HepG2 (cell line): Measurements from ENCODE around the gene TLCD5. TPM values are rescaled to one million over a fixed set of nuclear protein-coding genes. Genes with fewer than 3 reads are reported as not detected.

Source experiments
- ATF7-NPFF ChIP-seq: sonication (generic); formaldehyde crosslinking; IDR thresholded peaks from 2 replicates; pipeline ENCODE4 v1.8.1; 2023; ENCODE audit warnings: mild to moderate bottlenecking, low read depth, missing genetic modification reagents, moderate library complexity
- BRD4 ChIP-seq: sonication (generic); formaldehyde crosslinking; IDR thresholded peaks from 2 replicates; pipeline ENCODE4 v1.4.0; 2020; ENCODE audit warnings: missing genetic modification reagents
- CCDC6 ChIP-seq: sonication (generic); formaldehyde crosslinking; IDR thresholded peaks from 2 replicates; pipeline ENCODE4 v1.8.1; 2022; ENCODE audit warnings: mild to moderate bottlenecking, missing genetic modification reagents, moderate library complexity
- ELF3 ChIP-seq: IDR thresholded peaks from 2 replicates; pipeline ENCODE4 v1.6.1; 2016; ENCODE audit warnings: missing genetic modification reagents, missing compliant biosample characterization
- ESRRA ChIP-seq: sonication (generic); formaldehyde crosslinking; IDR thresholded peaks from 2 replicates; pipeline ENCODE4 v1.5.1; 2020; ENCODE audit warnings: mild to moderate bottlenecking, low read depth, missing genetic modification reagents
- MAFK ChIP-seq, 2 experiments: IDR thresholded peaks in 1 of 2; conservative IDR thresholded peaks in 1 of 2; 2 replicates each; pipeline ENCODE4 v1.6.1; 2011; ENCODE audit warnings: improper control_type of control experiment in 2 of 2, low read length in 2 of 2
- POLR2G ChIP-seq: fragments of 200-400 bp; formaldehyde crosslinking; IDR thresholded peaks from 2 replicates; pipeline ENCODE4 v1.6.1; 2018; ENCODE audit warnings: mild to moderate bottlenecking, low read depth, low read length, moderate library complexity
- SALL2 ChIP-seq: sonication (generic); formaldehyde crosslinking; IDR thresholded peaks from 2 replicates; pipeline ENCODE4 v1.8.1; 2023; ENCODE audit warnings: mild to moderate bottlenecking, missing genetic modification reagents, inconsistent platforms
- TCF12 ChIP-seq, 2 experiments: fragments of 450-650 bp in 1 of 2; sonication (generic) in 1 of 2; formaldehyde crosslinking in 1 of 2; IDR thresholded peaks; 2 replicates each; pipeline versions ENCODE4 v1.6.1 to v1.8.0; 2017 to 2022; ENCODE audit warnings: antibody characterized with exemption in 1 of 2, mild to moderate bottlenecking in 1 of 2, missing genetic modification reagents in 1 of 2, moderate library complexity in 1 of 2
- UBTF ChIP-seq: sonication (generic); formaldehyde crosslinking; IDR thresholded peaks from 2 replicates; pipeline ENCODE4 v1.4.0; 2020; ENCODE audit warnings: mild to moderate bottlenecking, missing genetic modification reagents
- YY1 ChIP-seq: IDR thresholded peaks from 2 replicates; pipeline ENCODE4 v1.6.1; 2011; ENCODE audit warnings: low read length, low read depth, moderate library complexity, mild to moderate bottlenecking; ENCODE audit not compliant: insufficient read depth, insufficient replicate concordance
- ZNF274 ChIP-seq: sonication (generic); formaldehyde crosslinking; IDR thresholded peaks from 2 replicates; pipeline ENCODE4 v1.5.1; 2020; ENCODE audit warnings: mild to moderate bottlenecking, missing genetic modification reagents
- ZNF329 ChIP-seq: sonication (generic); formaldehyde crosslinking; IDR thresholded peaks from 2 replicates; pipeline ENCODE4 v1.9.0; 2021; ENCODE audit warnings: low read depth, mild to moderate bottlenecking, missing genetic modification reagents
- ZNF367 ChIP-seq: sonication (generic); formaldehyde crosslinking; IDR thresholded peaks from 2 replicates; pipeline ENCODE4 v1.4.0; 2020; ENCODE audit warnings: missing genetic modification reagents, borderline replicate concordance
- ZNF747 ChIP-seq: sonication (generic); formaldehyde crosslinking; IDR thresholded peaks from 2 replicates; pipeline ENCODE4 v1.8.1; 2023; ENCODE audit warnings: missing genetic modification reagents, mild to moderate bottlenecking, borderline replicate concordance
- ZNF749 ChIP-seq: sonication (generic); formaldehyde crosslinking; IDR thresholded peaks from 2 replicates; pipeline ENCODE4 v1.8.0; 2022; ENCODE audit warnings: mild to moderate bottlenecking, missing genetic modification reagents, moderate library complexity, borderline replicate concordance
- ZNF782 ChIP-seq: sonication (generic); formaldehyde crosslinking; IDR thresholded peaks from 2 replicates; pipeline ENCODE4 v1.4.0; 2020; ENCODE audit warnings: missing genetic modification reagents, mild to moderate bottlenecking, borderline replicate concordance
- ZNF883 ChIP-seq: sonication (generic); formaldehyde crosslinking; IDR thresholded peaks from 2 replicates; pipeline ENCODE4 v1.5.1; 2020; ENCODE audit warnings: mild to moderate bottlenecking, missing genetic modification reagents; ENCODE audit errors: not compliant biosample characterization
- polyA plus RNA-seq, 8 experiments: library from polyadenylated mRNA; depleted of rRNA in 3 of 8; stranded (reverse) in 7 of 8; unstranded in 1 of 8; fragments of >200 nt; fragmentation: Illumina TruSeq in 4 of 8; extraction: Trizol in 4 of 8; gene quantifications; 2 replicates each; pipeline versions ENCODE4 v1.2.1 to v1.2.3, GENCODE V29; 2011 to 2016; ENCODE audit warnings: low read depth in 4 of 8, missing spikeins in 1 of 8, mixed read lengths in 1 of 8; ENCODE audit not compliant: insufficient read depth in 1 of 8
- total RNA-seq, 5 experiments: library from RNA; depleted of rRNA; stranded (reverse); fragments of >200 nt; fragmentation: Illumina TruSeq; extraction: Trizol; gene quantifications; 2 replicates each; pipeline ENCODE4 v1.2.3, GENCODE V29; 2016; ENCODE audit warnings: low read depth in 1 of 5
- TF ChIP-seq, protein P1 (sequence below): sonication (generic); formaldehyde crosslinking; IDR thresholded peaks from 2 replicates; pipeline ENCODE4 v1.4.0; 2020; ENCODE audit warnings: missing genetic modification reagents
- TF ChIP-seq, protein P2 (sequence below): sonication (generic); formaldehyde crosslinking; IDR thresholded peaks from 2 replicates; pipeline ENCODE4 v1.5.0; 2020; ENCODE audit warnings: mild to moderate bottlenecking, missing genetic modification reagents

TLCD5 gene
- total and polyA plus RNA-seq, 2 of the 13 experiments (the other 11 are each of a cell fraction or from before 2014, with no cell fraction given): 6.1 to 7.6 TPM

- TF ChIP-seq CCDC6 (CRISPR knock-in tag) (peak; percentile 63; the same call in 1 of the 2 replicates), ZNF274 (no peak), ZNF883 (CRISPR knock-in tag) (no peak), ZNF749 (CRISPR knock-in tag) (0 out of 2 replicates have a peak, but pooled peaks have one; percentile 32), BRD4 (CRISPR knock-in tag) (peak; percentile 85; the same call in 1 of the 2 replicates), ESRRA (CRISPR knock-in tag) (no peak), ZNF747 (no peak), ZNF367 (0 out of 2 replicates have a peak, but pooled peaks have one; percentile 77), ZNF782 (CRISPR knock-in tag) (no peak), SALL2 (peak; percentile 89), ZNF329 (CRISPR knock-in tag) (peak; percentile 37; the same call in 1 of the 2 replicates), TCF12 (IDR thresholded peaks at IDR 0.05) (no peak), TCF12 (CRISPR knock-in tag; IDR thresholded peaks at IDR 0.05) (0 out of 2 replicates have a peak, but pooled peaks have one; percentile 50), UBTF (peak; percentile 97; the same call in 1 of the 2 replicates), YY1 (peak; percentile 45), MAFK (conservative IDR thresholded peaks at IDR 0.05 in 1 of 2, IDR thresholded peaks at IDR 0.05 in 1 of 2; ENCODE audit: low read length in 2 of 2) (no peak), POLR2G (peak; percentile 81), ELF3 (peak; percentile 40; the same call in 1 of the 2 replicates), ATF7-NPFF (CRISPR knock-in tag) (peak; percentile 59; the same call in 1 of the 2 replicates)
- TF ChIP-seq, protein P1, sequence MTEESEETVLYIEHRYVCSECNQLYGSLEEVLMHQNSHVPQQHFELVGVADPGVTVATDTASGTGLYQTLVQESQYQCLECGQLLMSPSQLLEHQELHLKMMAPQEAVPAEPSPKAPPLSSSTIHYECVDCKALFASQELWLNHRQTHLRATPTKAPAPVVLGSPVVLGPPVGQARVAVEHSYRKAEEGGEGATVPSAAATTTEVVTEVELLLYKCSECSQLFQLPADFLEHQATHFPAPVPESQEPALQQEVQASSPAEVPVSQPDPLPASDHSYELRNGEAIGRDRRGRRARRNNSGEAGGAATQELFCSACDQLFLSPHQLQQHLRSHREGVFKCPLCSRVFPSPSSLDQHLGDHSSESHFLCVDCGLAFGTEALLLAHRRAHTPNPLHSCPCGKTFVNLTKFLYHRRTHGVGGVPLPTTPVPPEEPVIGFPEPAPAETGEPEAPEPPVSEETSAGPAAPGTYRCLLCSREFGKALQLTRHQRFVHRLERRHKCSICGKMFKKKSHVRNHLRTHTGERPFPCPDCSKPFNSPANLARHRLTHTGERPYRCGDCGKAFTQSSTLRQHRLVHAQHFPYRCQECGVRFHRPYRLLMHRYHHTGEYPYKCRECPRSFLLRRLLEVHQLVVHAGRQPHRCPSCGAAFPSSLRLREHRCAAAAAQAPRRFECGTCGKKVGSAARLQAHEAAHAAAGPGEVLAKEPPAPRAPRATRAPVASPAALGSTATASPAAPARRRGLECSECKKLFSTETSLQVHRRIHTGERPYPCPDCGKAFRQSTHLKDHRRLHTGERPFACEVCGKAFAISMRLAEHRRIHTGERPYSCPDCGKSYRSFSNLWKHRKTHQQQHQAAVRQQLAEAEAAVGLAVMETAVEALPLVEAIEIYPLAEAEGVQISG (CRISPR knock-in tag): peak; percentile 98
- TF ChIP-seq, protein P2, sequence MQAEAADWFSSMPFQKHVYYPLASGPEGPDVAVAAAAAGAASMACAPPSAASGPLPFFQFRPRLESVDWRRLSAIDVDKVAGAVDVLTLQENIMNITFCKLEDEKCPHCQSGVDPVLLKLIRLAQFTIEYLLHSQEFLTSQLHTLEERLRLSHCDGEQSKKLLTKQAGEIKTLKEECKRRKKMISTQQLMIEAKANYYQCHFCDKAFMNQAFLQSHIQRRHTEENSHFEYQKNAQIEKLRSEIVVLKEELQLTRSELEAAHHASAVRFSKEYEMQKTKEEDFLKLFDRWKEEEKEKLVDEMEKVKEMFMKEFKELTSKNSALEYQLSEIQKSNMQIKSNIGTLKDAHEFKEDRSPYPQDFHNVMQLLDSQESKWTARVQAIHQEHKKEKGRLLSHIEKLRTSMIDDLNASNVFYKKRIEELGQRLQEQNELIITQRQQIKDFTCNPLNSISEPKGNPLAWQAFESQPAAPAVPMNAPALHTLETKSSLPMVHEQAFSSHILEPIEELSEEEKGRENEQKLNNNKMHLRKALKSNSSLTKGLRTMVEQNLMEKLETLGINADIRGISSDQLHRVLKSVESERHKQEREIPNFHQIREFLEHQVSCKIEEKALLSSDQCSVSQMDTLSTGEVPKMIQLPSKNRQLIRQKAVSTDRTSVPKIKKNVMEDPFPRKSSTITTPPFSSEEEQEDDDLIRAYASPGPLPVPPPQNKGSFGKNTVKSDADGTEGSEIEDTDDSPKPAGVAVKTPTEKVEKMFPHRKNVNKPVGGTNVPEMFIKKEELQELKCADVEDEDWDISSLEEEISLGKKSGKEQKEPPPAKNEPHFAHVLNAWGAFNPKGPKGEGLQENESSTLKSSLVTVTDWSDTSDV: peak; percentile 38; the same call in 1 of the 2 replicates
These were observed at the start of gene TLCD5 (continued) for GRCh38 chr11:120324932-120325810.
